ENCODE results near the gene UBE2D4.
"Not testable (repeated sequence)": the region's sequence is repeated elsewhere in the genome, so short reads cannot be mapped to it uniquely, and the experiment has no call there.

The UBE2D4 gene

GRCh38 chr7:43960933-43961332 lies 34.7 kb downstream of the UBE2D4 start:
- in situ Hi-C loops (cut with MboI; ENCODE audit: low sequenced_read_pairs, unreplicated experiment) = no loop called here
- no peak for DNase-seq (ENCODE audit: low spot score)

DNA sequence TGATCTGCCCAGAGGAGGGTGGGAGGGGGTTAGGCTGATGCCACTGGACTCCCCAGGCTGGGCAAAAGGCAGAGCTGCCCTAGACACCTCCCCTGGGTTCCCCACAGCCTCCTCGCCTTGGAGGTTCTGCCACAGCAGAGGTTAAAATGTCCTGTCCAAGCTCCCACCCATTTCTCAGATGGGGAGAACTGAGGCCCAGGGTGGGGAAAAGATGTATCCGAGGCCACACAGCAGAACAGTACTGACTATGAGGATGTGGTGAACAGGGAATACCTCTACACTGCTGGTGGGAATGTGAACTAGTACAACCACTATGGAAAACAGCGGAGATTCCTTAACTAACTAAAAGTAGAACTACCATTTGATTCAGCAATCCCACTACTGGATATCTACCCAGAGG lies 40.2 kb downstream of the UBE2D4 start:
- DNase-seq (ENCODE audit: low spot score); in situ Hi-C loops (cut with MboI; ENCODE audit: low sequenced_read_pairs, unreplicated experiment): not testable (repeated sequence)

More at GRCh38 chr7:43960933-43961332, 34.7 kb downstream of the UBE2D4 start:
- TF ChIP-seq CTCF (IDR thresholded peaks at IDR 0.05; ENCODE audit: borderline replicate concordance, control extremely low read depth, extremely low read depth, insufficient read depth, missing control alignments) = no peak

DNA sequence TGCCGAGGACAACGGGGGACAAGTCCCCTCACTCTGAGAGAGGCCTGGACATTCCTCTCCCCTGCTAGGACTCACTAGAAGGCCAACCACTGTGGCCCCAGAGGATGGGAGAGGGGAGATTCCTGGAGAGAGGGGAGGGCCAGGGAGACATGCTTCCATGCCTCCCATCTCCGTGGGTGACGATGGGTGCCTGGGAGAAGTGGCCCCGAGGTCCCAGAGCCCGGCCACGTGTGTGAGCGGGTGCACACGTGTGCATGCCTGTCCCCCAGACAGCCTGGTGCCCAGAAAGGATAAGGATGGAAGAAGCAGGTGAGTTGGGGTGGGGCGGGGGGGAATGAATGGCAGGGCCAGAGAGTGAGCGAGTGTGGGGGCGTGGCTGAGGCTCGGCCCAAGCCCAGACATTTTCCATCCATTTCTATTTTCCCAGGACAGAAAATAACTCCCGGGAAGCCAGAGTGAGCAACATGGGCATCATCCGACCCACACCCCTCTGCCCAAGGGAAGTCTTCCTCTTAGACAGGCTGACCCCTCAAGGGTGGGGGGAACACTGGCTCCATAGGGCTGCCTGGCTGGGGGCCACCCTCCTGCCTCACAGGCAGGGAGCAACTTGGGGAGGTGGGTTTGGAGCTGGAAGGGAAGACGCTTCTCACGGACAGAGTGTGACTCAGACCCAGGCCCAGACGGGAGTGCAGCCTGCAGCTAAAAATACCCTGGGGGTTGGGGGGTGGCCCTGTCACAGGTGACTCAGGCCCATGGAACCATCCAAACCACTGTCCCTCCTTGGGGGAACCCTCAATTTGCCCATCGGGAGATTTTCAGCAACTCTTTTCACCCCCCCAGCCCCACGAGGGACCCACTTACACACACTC lies 42.2 kb downstream of the UBE2D4 start:
- DNase-seq (ENCODE audit: low spot score); in situ Hi-C loops (cut with MboI; ENCODE audit: low sequenced_read_pairs, unreplicated experiment): not testable (repeated sequence)

DNA sequence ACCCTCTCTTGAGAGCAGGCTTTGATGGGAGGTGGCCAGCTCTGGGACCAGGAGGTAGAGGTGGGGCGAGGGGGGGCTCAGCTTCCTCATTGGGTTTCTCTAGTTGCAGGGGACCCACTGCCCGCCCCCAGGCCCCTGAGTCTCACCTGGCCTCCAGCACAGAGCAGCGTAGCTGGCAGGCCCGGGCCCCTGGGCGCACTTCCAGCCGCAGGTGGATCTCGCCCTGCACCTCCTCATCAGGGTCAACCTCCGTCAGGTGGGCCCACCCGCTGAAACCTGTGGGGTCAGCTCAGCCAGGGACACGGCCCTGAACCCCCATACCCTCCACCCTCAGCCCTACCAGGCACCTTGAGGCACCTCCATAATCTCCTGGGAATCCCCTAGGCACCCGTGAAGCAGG lies 43.4 kb downstream of the UBE2D4 start:
- DNase-seq (ENCODE audit: low spot score); in situ Hi-C loops (cut with MboI; ENCODE audit: low sequenced_read_pairs, unreplicated experiment): not testable (repeated sequence)

DNA sequence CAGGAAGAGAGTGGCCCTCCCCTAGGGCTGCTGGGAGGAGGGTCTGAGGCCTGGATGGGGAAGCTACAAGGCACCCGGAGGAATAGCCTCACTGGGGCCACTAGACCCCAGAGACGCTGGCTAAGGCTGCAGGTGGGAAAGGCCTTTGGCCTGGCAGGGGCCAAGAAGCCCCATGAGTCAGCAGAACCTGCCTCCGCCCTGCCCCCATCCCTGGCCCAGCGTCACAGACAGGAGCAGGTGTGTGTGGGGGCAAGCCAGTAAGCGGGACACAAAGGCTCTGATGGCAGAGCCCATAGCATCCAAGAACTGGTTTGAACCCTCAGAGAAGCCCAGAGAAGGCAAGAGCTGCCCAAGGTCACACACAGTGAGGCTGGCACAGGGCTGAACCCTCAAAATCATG lies 44.5 kb downstream of the UBE2D4 start:
- DNase-seq (ENCODE audit: low spot score) = not testable (repeated sequence)

GRCh38 chr7:43974033-43974573 lies 47.9 kb downstream of the UBE2D4 start:
- in situ Hi-C loops (cut with MboI; ENCODE audit: low sequenced_read_pairs, unreplicated experiment); DNase-seq (ENCODE audit: low spot score): not testable (repeated sequence)

More for the DNA sequence above, 44.5 kb downstream of the UBE2D4 start:
- in situ Hi-C loops (cut with MboI; ENCODE audit: low sequenced_read_pairs, unreplicated experiment) = not testable (repeated sequence)

DNA sequence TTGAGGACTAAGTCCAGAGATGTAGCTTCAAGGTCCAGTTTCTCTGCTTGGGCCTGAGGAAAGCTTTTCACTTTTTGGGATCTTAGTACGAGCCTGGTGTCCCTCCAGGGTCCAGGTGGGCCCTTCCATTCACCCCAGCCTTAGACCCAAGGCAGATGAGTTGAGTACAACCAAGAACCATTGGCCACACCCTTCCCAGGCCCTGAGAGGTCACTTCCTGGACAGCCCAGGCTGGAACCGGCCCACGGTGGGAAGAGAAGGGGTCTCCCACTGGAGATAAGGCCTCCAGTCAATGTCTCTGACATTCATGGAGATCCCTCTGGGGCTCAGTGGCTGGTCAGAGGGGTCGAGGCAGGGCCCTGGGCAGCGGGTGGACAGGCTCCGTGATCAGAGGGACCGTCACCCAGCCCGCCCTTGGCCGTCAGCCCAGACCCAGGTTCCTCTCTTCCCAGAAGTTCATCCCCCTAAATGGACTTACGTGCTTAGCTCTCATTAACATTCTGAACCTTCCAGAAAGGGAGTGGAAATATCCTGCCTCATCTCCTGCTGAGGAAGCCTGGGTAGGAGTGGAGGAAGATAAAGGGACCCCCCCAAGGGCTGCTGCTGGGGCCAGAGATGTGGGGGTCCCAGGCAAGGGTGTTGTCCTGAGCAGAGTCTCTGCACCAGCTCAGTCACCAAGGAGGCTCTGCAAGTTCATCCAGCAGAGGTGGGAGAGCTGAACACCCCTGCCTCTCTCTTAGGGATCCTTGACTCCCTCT lies 48.7 kb downstream of the UBE2D4 start:
- in situ Hi-C loops (cut with MboI; ENCODE audit: low sequenced_read_pairs, unreplicated experiment); DNase-seq (ENCODE audit: low spot score): not testable (repeated sequence)

GRCh38 chr7:43977525-43977924 lies 51.3 kb downstream of the UBE2D4 start:
- TF ChIP-seq CTCF (IDR thresholded peaks at IDR 0.05; ENCODE audit: borderline replicate concordance, control extremely low read depth, extremely low read depth, insufficient read depth, missing control alignments) = no peak
- DNase-seq (ENCODE audit: low spot score) = no peak
- in situ Hi-C loops (cut with MboI; ENCODE audit: low sequenced_read_pairs, unreplicated experiment) = no loop called here

- in situ Hi-C loops (cut with MboI; ENCODE audit: low sequenced_read_pairs, unreplicated experiment); DNase-seq (ENCODE audit: low spot score): not testable (repeated sequence)
These were observed 51.9 kb downstream of the UBE2D4 start for GRCh38 chr7:43978102-43978501.

- in situ Hi-C loops (cut with MboI; ENCODE audit: low sequenced_read_pairs, unreplicated experiment); DNase-seq (ENCODE audit: low spot score): not testable (repeated sequence)
These were observed 56.6 kb downstream of the UBE2D4 start for GRCh38 chr7:43982848-43983247.

DNA sequence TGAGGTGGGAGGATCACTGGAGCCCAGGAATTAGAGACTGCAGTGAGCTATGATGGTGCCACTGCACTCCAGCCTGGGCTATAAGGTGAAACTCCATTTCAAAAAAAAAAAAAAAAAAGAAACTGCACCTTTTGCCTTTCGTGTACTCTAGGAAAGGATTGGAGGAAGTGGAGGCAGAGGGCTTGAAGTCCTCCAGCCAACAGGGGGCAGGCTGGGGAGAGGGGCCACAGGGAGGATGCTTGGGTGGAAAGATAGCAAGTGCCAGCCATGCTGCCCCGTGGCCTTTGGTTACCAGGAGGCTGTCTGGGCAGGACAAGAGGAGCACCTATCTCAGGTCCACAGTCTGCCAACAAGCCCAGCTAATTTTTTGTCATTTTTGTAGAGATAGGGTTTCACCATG lies 57.5 kb downstream of the UBE2D4 start:
- in situ Hi-C loops (cut with MboI; ENCODE audit: low sequenced_read_pairs, unreplicated experiment); DNase-seq (ENCODE audit: low spot score): not testable (repeated sequence)
